ENCODE results near the gene ACBD7.

- no peak for TF ChIP-seq EZH2 (IDR thresholded peaks at IDR 0.05; ENCODE audit: low read depth)
- TF ChIP-seq CTCF (conservative IDR thresholded peaks at IDR 0.05) = no peak
Observed at GRCh38 chr10:15072358-15072757, 16.2 kb downstream of the ACBD7 start.

All from PC-9 (cell line).